Dermis lymphatic vessel endothelial cell (primary cell): ENCODE results near the gene FUT4. TPM values are rescaled to one million over a fixed set of nuclear protein-coding genes. Genes with fewer than 3 reads are reported as not detected.

ENCODE experiments used
- total RNA-seq: library from RNA; depleted of rRNA; stranded (reverse); fragments of >200 nt; gene quantifications from 2 replicates; pipeline ENCODE4 v1.2.1, GENCODE V29; 2014

FUT4 gene
- total RNA-seq: 6.0 and 6.1 TPM in 2 replicates

GRCh38 chr11:94543695-94544645 lies at the start of gene FUT4:
Gene FUT4, plus strand, starts transcription at chr11:94543921. Its CDS starts 213 bp downstream, at chr11:94544134.

GRCh38 chr11:94511932-94512781 lies 31.6 kb upstream of the FUT4 start, which contains the start of gene C11orf97:
Gene C11orf97, plus strand, starts transcription at chr11:94512461. Its CDS starts 68 bp downstream, at chr11:94512529.

GRCh38 chr11:94567181-94567670 lies 23.5 kb downstream of the FUT4 start, which contains the start of gene PIWIL4:
Gene PIWIL4, plus strand, starts transcription at chr11:94567368. Its CDS starts 151 bp downstream, at chr11:94567519.

Other genes starting within 250 kb of the FUT4 start
- not detected in 2 replicates for gene IZUMO1R, start 239.3 kb upstream of the FUT4 start, total RNA-seq
- under 0.01 TPM in 1 of 2 replicates, not detected in the other for gene GPR83, start 142.5 kb upstream of the FUT4 start, total RNA-seq
- 10.3 and 16.1 TPM in 2 replicates for gene MRE11, start 50.1 kb upstream of the FUT4 start, total RNA-seq
- gene ANKRD49, start 49.9 kb upstream of the FUT4 start, total RNA-seq: 10.5 and 12.3 TPM in 2 replicates
- not detected in 2 replicates for gene C11orf97, start 31.5 kb upstream of the FUT4 start, total RNA-seq
- gene PIWIL4, start 23.4 kb downstream of the FUT4 start, total RNA-seq: 0.69 and 2.5 TPM in 2 replicates
- 34.7 and 51.0 TPM in 2 replicates for gene AMOTL1, start 224.4 kb downstream of the FUT4 start, total RNA-seq